Stimulated activated CD8-positive, alpha-beta memory T cell treated with anti-CD3 and anti-CD28 coated beads, Interleukin-12 subunit alpha, Interleukin-12 subunit beta, amount 100 ng/mL, for 24 hours (primary cell): ENCODE data around the gene APEX1.
"Not testable (repeated sequence)": the region's sequence is repeated elsewhere in the genome, so short reads cannot be mapped to it uniquely, and the experiment has no call there.

Experiments used
- DNase-seq: peaks from one replicate; pipeline ENCODE4 v3.0.0-alpha.2; 2020; ENCODE audit errors: extremely low read depth

APEX1 gene

GRCh38 chr14:20435582-20436362 is 19.3 kb upstream of the APEX1 start, which contains the start of gene KLHL33:
TSS of gene KLHL33 (minus strand) at chr14:20436166. CDS start at chr14:20435811, 355 bp downstream.
- no peak for DNase-seq

GRCh38 chr14:20436363-20436755 is 18.7 kb upstream of the APEX1 start:
- DNase-seq: no peak

- no peak for DNase-seq
Observed at GRCh38 chr14:20438664-20439063, 16.4 kb upstream of the APEX1 start.

GRCh38 chr14:20440465-20440864 is 14.6 kb upstream of the APEX1 start:
- DNase-seq: no peak

GRCh38 chr14:20440882-20441281 is 14.1 kb upstream of the APEX1 start:
- no peak for DNase-seq

GRCh38 chr14:20441461-20441860 is 13.6 kb upstream of the APEX1 start:
- DNase-seq: no peak

- DNase-seq: not testable (repeated sequence)
Observed at GRCh38 chr14:20443650-20444049, 11.4 kb upstream of the APEX1 start.

- DNase-seq: no peak
Observed at GRCh38 chr14:20446889-20447288, 8.1 kb upstream of the APEX1 start.

GRCh38 chr14:20452831-20453230 is 2.2 kb upstream of the APEX1 start:
- DNase-seq: not testable (repeated sequence)

- DNase-seq: peak; percentile 49
Observed at GRCh38 chr14:20455355-20456300, 602 bp downstream of the APEX1 start.

GRCh38 chr14:20456971-20457370 is 1.9 kb downstream of the APEX1 start:
- DNase-seq: no peak

GRCh38 chr14:20458031-20458789 is 3.2 kb downstream of the APEX1 start:
- no peak for DNase-seq

- no peak for DNase-seq
Observed at GRCh38 chr14:20460458-20461224, 5.6 kb downstream of the APEX1 start.

GRCh38 chr14:20461225-20462141 is 6.5 kb downstream of the APEX1 start, which contains the start of gene PIP4P1:
TSS of gene PIP4P1 (minus strand) at chr14:20461434. CDS start at chr14:20461325, 109 bp downstream.
- DNase-seq: peak; percentile 98

- no peak for DNase-seq
Observed at GRCh38 chr14:20468764-20469241, 13.8 kb downstream of the APEX1 start.

GRCh38 chr14:20469242-20469889 is 14.3 kb downstream of the APEX1 start, which contains the start of gene PNP:
TSS of gene PNP (plus strand) at chr14:20469406. CDS start at chr14:20469525, 119 bp downstream.
- DNase-seq: peak; percentile 65

GRCh38 chr14:20469890-20470602 is 15.0 kb downstream of the APEX1 start:
- DNase-seq: no peak

- DNase-seq: no peak
Observed at GRCh38 chr14:20470603-20470901, 15.5 kb downstream of the APEX1 start.
